K562 (cell line): ENCODE results near the gene KCNK4. TPM values are rescaled to one million over a fixed set of nuclear protein-coding genes. Genes with fewer than 3 reads are reported as not detected.

Experiments
- CBX3 ChIP-seq, 2 experiments: IDR thresholded peaks; 1 replicate in 1 of 2; 2 replicates in 1 of 2; pipeline ENCODE4 v1.6.1; 2012; ENCODE audit warnings: inconsistent platforms in 2 of 2, low read length in 2 of 2, borderline replicate concordance in 1 of 2, control low read depth in 1 of 2
- CC2D1A ChIP-seq: fragments of 450-650 bp; IDR thresholded peaks from 2 replicates; pipeline ENCODE4 v1.6.1; 2017; ENCODE audit warnings: mild to moderate bottlenecking
- CTBP1 ChIP-seq: fragments of 450-650 bp; IDR thresholded peaks from 2 replicates; pipeline ENCODE4 v1.6.1; 2016; ENCODE audit warnings: borderline replicate concordance
- DACH1 ChIP-seq: fragments of 450-650 bp; IDR thresholded peaks from 2 replicates; pipeline ENCODE4 v1.6.1; 2018; ENCODE audit not compliant: partially characterized antibody
- ESRRB ChIP-seq: fragments of 250-450 bp; sonication (Bioruptor Pico); IDR thresholded peaks from 2 replicates; pipeline ENCODE4 v1.5.0; 2020; ENCODE audit warnings: mild to moderate bottlenecking, moderate library complexity, borderline replicate concordance
- GABPB2 ChIP-seq: fragments of 250-450 bp; sonication (Bioruptor Pico); conservative IDR thresholded peaks from 2 replicates; pipeline ENCODE4 v1.5.1; 2021; ENCODE audit warnings: mild to moderate bottlenecking
- HLTF ChIP-seq: fragments of 450-650 bp; IDR thresholded peaks from 2 replicates; pipeline ENCODE4 v1.6.1; 2016
- KHSRP ChIP-seq: fragments of 450-650 bp; IDR thresholded peaks from 2 replicates; pipeline ENCODE4 v1.6.1; 2017
- NRF1 ChIP-seq, 2 experiments: fragments of 450-650 bp; IDR thresholded peaks in 1 of 2; conservative IDR thresholded peaks in 1 of 2; 2 replicates each; pipeline ENCODE4 v1.6.1; 2014; ENCODE audit warnings: mild to moderate bottlenecking in 2 of 2
- PCBP1 ChIP-seq: fragments of 200-400 bp; formaldehyde crosslinking; IDR thresholded peaks from 2 replicates; pipeline ENCODE4 v1.6.1; 2018; ENCODE audit warnings: mild to moderate bottlenecking, low read depth, low read length; ENCODE audit not compliant: poor library complexity, severe bottlenecking
- polyA plus RNA-seq, 8 experiments: library from polyadenylated mRNA; depleted of rRNA in 4 of 8; stranded (reverse) in 5 of 8; unstranded in 3 of 8; fragments of >200 nt; fragmentation: Nextera tagmentation in 2 of 8; fragmentation: Illumina TruSeq in 1 of 8; extraction: Ambion mirVana in 2 of 8; extraction: Trizol in 1 of 8; gene quantifications; 2 replicates each; pipeline versions ENCODE4 v1.2.1 to v1.2.3, GENCODE V29; 2011 to 2014; ENCODE audit warnings: inconsistent platforms in 1 of 8, missing spikeins in 1 of 8
- total RNA-seq, 7 experiments: library from RNA; depleted of rRNA in 6 of 7; stranded (reverse); fragments of >200 nt in 6 of 7; fragmentation: Illumina TruSeq in 2 of 7; extraction: Trizol in 2 of 7; gene quantifications; 2 replicates each; pipeline versions ENCODE4 v1.2.1 to v1.2.3, GENCODE V29; 2011 to 2021; ENCODE audit warnings: low replicate concordance in 1 of 7
- TF ChIP-seq, protein P1 (sequence below): sonication (generic); formaldehyde crosslinking; IDR thresholded peaks from 2 replicates; pipeline ENCODE4 v1.8.0; 2022; ENCODE audit warnings: missing genetic modification reagents, mild to moderate bottlenecking, moderate library complexity, borderline replicate concordance
- TF ChIP-seq, protein P2 (sequence below): fragments of 450-650 bp; formaldehyde crosslinking; IDR thresholded peaks from 2 replicates; pipeline ENCODE4 v1.4.0; 2020; ENCODE audit warnings: mild to moderate bottlenecking, moderate library complexity

KCNK4 gene
- total and polyA plus RNA-seq, 9 of the 15 experiments (the other 6 are each of a cell fraction or from before 2014, with no cell fraction given) = not detected

DNA sequence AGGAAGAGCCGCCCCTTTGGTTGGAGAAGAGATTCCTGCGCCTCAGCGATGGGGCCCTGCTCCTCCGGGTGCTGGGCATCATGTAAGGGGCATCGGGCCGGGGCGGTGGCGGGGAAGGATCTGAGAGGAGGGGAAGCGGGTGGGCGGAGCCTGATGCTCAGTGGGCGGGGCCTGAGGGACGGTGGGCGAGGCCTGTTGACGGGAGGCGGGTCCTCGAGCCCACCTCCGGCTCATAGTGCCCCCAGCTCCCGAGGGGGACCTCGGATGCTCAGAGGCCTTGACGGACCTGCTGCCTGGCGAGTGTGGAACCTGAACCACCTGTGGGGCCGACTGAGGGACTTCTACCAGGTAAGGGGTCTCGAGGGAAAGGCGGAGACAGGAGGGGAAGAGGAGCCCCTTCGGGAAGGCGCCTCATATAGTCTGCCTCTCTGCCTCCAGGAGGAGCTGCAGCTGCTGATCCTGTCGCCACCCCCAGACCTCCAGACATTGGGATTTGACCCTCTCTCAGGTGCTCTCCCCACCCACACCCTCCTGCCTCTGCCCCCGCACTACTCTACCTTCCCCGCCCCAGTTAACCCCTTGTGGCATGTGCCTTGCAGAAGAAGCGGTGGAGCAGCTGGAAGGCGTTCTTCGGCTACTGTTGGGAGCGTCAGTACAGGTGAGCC lies 49.7 kb downstream of the KCNK4 start (continued):
- TF ChIP-seq PCBP1 (no peak), NRF1 (conservative IDR thresholded peaks at IDR 0.05 in 1 of 2, IDR thresholded peaks at IDR 0.05 in 1 of 2) (0 out of 4 replicates have a peak, but pooled peaks of 1 of the 2 experiments have one; percentile 26), KHSRP (no peak), CTBP1 (0 out of 2 replicates have a peak, but pooled peaks have one; percentile 15), DACH1 (no peak), GABPB2 (no peak), ESRRB (no peak), CBX3 (IDR thresholded peaks at IDR 0.05; ENCODE audit: borderline replicate concordance in 1 of 2, low read length in 2 of 2) (0 out of 3 replicates have a peak, but pooled peaks of 1 of the 2 experiments have one; percentile 67), HLTF (no peak), CC2D1A (peak; percentile 11; the same call in 1 of the 2 replicates)
- TF ChIP-seq, protein P1, sequence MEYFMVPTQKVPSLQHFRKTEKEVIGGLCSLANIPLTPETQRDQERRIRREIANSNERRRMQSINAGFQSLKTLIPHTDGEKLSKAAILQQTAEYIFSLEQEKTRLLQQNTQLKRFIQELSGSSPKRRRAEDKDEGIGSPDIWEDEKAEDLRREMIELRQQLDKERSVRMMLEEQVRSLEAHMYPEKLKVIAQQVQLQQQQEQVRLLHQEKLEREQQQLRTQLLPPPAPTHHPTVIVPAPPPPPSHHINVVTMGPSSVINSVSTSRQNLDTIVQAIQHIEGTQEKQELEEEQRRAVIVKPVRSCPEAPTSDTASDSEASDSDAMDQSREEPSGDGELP (CRISPR knock-in tag) = peak; percentile 66
- TF ChIP-seq, protein P2, sequence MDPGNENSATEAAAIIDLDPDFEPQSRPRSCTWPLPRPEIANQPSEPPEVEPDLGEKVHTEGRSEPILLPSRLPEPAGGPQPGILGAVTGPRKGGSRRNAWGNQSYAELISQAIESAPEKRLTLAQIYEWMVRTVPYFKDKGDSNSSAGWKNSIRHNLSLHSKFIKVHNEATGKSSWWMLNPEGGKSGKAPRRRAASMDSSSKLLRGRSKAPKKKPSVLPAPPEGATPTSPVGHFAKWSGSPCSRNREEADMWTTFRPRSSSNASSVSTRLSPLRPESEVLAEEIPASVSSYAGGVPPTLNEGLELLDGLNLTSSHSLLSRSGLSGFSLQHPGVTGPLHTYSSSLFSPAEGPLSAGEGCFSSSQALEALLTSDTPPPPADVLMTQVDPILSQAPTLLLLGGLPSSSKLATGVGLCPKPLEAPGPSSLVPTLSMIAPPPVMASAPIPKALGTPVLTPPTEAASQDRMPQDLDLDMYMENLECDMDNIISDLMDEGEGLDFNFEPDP = no peak
- TF ChIP-seq, all 486 proteins: peak for 21
